ENCODE measurements around the gene SNORC. TPM values are rescaled to one million over a fixed set of nuclear protein-coding genes. Genes with fewer than 3 reads are reported as not detected.
A peak's percentile ranks its signal among the peaks of the same experiment; 100 is the strongest.

Gene SNORC
- polyA plus RNA-seq, 3 donors: 0.61 TPM; not detected in 2

GRCh38 chr2:232894251-232894650 lies 24.2 kb downstream of the SNORC start:
- no peak overlapping the region for H3K4me3 ChIP-seq (replicated peaks in 1 of 3; ENCODE audit: low read depth in 2 of 3, low read length in 3 of 3)
- no peaks in the 10 kb centered on the region for H3K4me1 ChIP-seq (ENCODE audit: control insufficient read depth in 1 of 2, insufficient read depth in 2 of 2, low read length in 2 of 2)
- no peak overlapping the region for H3K4me3 Mint-ChIP-seq
- peaks cover 5 to 11% (median 10%) of the 10 kb centered on the region in 3 donors for H3K27me3 Mint-ChIP-seq (ENCODE audit: low read depth in 3 of 3)
- no peak overlapping the region for H3K27ac Mint-ChIP-seq
- no peak overlapping the region for H3K27ac ChIP-seq (ENCODE audit: low read depth in 1 of 2, low read length in 2 of 2)
- H3K9me3 ChIP-seq (replicated peaks in 1 of 2; ENCODE audit: control insufficient read depth in 1 of 2, insufficient read depth in 1 of 2, low read length in 2 of 2): no peaks in the 10 kb centered on the region
- no peak overlapping the region for H2AFZ ChIP-seq (ENCODE audit: insufficient read depth, low read depth, low read length, poor library complexity, severe bottlenecking)
- H3K27me3 ChIP-seq (ENCODE audit: control insufficient read depth in 2 of 2, insufficient read depth in 2 of 2, low read length in 2 of 2): no peaks in the 10 kb centered on the region
- no peak overlapping the region for H3K4me2 ChIP-seq (replicated peaks; ENCODE audit: extremely low read depth, low read length, poor library complexity, severe bottlenecking)
- peaks cover 4% of the 10 kb centered on the region for H3K4me1 Mint-ChIP-seq
- H4K20me1 ChIP-seq (ENCODE audit: insufficient read depth, low read length): no peaks in the 10 kb centered on the region
- H3K79me2 ChIP-seq (ENCODE audit: insufficient read depth, low read length): no peaks in the 10 kb centered on the region
- DNase-seq: no peak
- H3K36me3 ChIP-seq (replicated peaks in 1 of 2; ENCODE audit: control insufficient read depth in 1 of 2, insufficient read depth in 2 of 2, low read length in 2 of 2): no peaks in the 10 kb centered on the region
- TF ChIP-seq, protein P1, sequence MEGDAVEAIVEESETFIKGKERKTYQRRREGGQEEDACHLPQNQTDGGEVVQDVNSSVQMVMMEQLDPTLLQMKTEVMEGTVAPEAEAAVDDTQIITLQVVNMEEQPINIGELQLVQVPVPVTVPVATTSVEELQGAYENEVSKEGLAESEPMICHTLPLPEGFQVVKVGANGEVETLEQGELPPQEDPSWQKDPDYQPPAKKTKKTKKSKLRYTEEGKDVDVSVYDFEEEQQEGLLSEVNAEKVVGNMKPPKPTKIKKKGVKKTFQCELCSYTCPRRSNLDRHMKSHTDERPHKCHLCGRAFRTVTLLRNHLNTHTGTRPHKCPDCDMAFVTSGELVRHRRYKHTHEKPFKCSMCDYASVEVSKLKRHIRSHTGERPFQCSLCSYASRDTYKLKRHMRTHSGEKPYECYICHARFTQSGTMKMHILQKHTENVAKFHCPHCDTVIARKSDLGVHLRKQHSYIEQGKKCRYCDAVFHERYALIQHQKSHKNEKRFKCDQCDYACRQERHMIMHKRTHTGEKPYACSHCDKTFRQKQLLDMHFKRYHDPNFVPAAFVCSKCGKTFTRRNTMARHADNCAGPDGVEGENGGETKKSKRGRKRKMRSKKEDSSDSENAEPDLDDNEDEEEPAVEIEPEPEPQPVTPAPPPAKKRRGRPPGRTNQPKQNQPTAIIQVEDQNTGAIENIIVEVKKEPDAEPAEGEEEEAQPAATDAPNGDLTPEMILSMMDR (IDR thresholded peaks at IDR 0.05): no peak
- H3K9ac ChIP-seq (ENCODE audit: insufficient read depth, low read length, poor library complexity, severe bottlenecking): no peak overlapping the region
- WGBS (ENCODE audit: insufficient coverage): 92% methylated on average over 2 of the region's 9 CpGs
- no peaks in the 10 kb centered on the region for H3K9me3 Mint-ChIP-seq
- H3K36me3 Mint-ChIP-seq: no peaks in the 10 kb centered on the region
- intact Hi-C loops (cut with micrococcal nuclease): no loop called here

DNA sequence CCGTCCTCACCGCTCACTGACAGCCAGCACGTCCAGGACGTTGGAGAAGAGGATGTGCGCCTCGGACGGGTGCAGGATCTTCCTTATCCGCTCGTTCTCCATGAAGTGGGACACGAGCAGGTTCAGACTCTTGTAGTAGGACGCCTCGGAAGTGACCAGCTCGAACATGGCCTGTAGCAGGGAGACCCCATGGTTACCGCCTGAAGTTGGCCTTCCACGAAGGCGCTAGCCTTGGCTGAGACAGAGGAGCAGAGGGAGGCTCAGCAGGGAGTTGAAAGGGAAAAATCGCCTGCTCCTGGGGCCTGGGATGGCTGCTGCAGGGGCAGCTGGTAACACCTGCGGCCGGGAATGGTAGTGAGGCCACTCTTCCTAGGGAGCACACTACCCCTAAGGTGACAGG lies 24.7 kb downstream of the SNORC start:
- Histone ChIP-seq H3K27ac (ENCODE audit: low read depth in 1 of 2, low read length in 2 of 2) (no peak overlapping the region), H3K4me2 (replicated peaks; ENCODE audit: extremely low read depth, low read length, poor library complexity, severe bottlenecking) (no peak overlapping the region)
- peak overlapping the region in 1 of 7 donors; percentile 7 for H3K27ac Mint-ChIP-seq

More for the DNA sequence above, 24.7 kb downstream of the SNORC start:
- no peak overlapping the region for H3K4me3 Mint-ChIP-seq
- DNase-seq: no peak
- peaks cover 4% of the 10 kb centered on the region for H3K4me1 Mint-ChIP-seq
- intact Hi-C loops (cut with micrococcal nuclease): no loop called here
- no peaks in the 10 kb centered on the region for H4K20me1 ChIP-seq (ENCODE audit: insufficient read depth, low read length)
- H3K36me3 ChIP-seq (replicated peaks in 1 of 2; ENCODE audit: control insufficient read depth in 1 of 2, insufficient read depth in 2 of 2, low read length in 2 of 2): no peaks in the 10 kb centered on the region
- no peaks in the 10 kb centered on the region for H3K36me3 Mint-ChIP-seq
- H3K4me3 ChIP-seq (replicated peaks in 1 of 3; ENCODE audit: low read depth in 2 of 3, low read length in 3 of 3): no peak overlapping the region
- peaks cover 5 to 10% (median 7%) of the 10 kb centered on the region in 3 donors for H3K27me3 Mint-ChIP-seq (ENCODE audit: low read depth in 3 of 3)
- no peaks in the 10 kb centered on the region for H3K4me1 ChIP-seq (ENCODE audit: control insufficient read depth in 1 of 2, insufficient read depth in 2 of 2, low read length in 2 of 2)
- H3K9me3 ChIP-seq (replicated peaks in 1 of 2; ENCODE audit: control insufficient read depth in 1 of 2, insufficient read depth in 1 of 2, low read length in 2 of 2): no peaks in the 10 kb centered on the region
- no peak overlapping the region for H3K9ac ChIP-seq (ENCODE audit: insufficient read depth, low read length, poor library complexity, severe bottlenecking)
- H2AFZ ChIP-seq (ENCODE audit: insufficient read depth, low read depth, low read length, poor library complexity, severe bottlenecking): no peak overlapping the region
- no peaks in the 10 kb centered on the region for H3K9me3 Mint-ChIP-seq
- no peaks in the 10 kb centered on the region for H3K27me3 ChIP-seq (ENCODE audit: control insufficient read depth in 2 of 2, insufficient read depth in 2 of 2, low read length in 2 of 2)
- H3K79me2 ChIP-seq (ENCODE audit: insufficient read depth, low read length): no peaks in the 10 kb centered on the region
- 93% methylated on average over 16 of the region's 19 CpGs for WGBS (ENCODE audit: insufficient coverage)
- TF ChIP-seq, protein P1 (IDR thresholded peaks at IDR 0.05): no peak

All from CD14-positive monocyte (primary cell).